GM23338 (cell line): ENCODE measurements around the gene UNC5B. TPM values are rescaled to one million over a fixed set of nuclear protein-coding genes. Genes with fewer than 3 reads are reported as not detected.

Experiments used
- ATAC-seq: fragments of 200-7000 bp; cut with Tn5 transposase; 3 replicates; pipeline ENCODE4 v1.9.1; 2020
- DNase-seq: peaks from one replicate; pipeline ENCODE4 v3.0.0-alpha.2; 2015; ENCODE audit warnings: low spot score
- H2AFZ ChIP-seq: fragments of 200-600 bp; sonication (generic); 2 replicates; pipeline ENCODE4 v1.8.0; 2016; ENCODE audit warnings: antibody characterized with exemption, mild to moderate bottlenecking, moderate library complexity
- H3F3A ChIP-seq: fragments of 200-600 bp; sonication (generic); replicated peaks from 2 replicates; pipeline ENCODE4 v1.8.0; 2017; ENCODE audit warnings: antibody characterized with exemption, mixed run types, low read depth
- H3K27ac ChIP-seq: fragments of 200-600 bp; sonication (generic); 2 replicates; pipeline ENCODE4 v1.6.1; 2016; ENCODE audit warnings: low read depth
- H3K27me3 ChIP-seq: fragments of 200-600 bp; sonication (generic); 2 replicates; pipeline ENCODE4 v1.8.0; 2016; ENCODE audit warnings: mild to moderate bottlenecking, mixed run types, moderate library complexity; ENCODE audit not compliant: insufficient read depth
- H3K36me3 ChIP-seq: fragments of 200-600 bp; sonication (generic); 2 replicates; pipeline ENCODE4 v1.8.0; 2016; ENCODE audit warnings: mild to moderate bottlenecking; ENCODE audit not compliant: insufficient read depth
- H3K4me1 ChIP-seq: fragments of 200-600 bp; sonication (generic); 2 replicates; pipeline ENCODE4 v1.8.0; 2016; ENCODE audit warnings: mild to moderate bottlenecking, moderate library complexity; ENCODE audit not compliant: insufficient read depth
- H3K4me2 ChIP-seq: fragments of 200-600 bp; sonication (generic); 2 replicates; pipeline ENCODE4 v1.7.1; 2017; ENCODE audit warnings: mixed run types
- H3K4me3 ChIP-seq: fragments of 200-600 bp; sonication (generic); 2 replicates; pipeline ENCODE4 v1.6.1; 2016; ENCODE audit warnings: mixed run types
- H3K79me2 ChIP-seq: fragments of 200-600 bp; sonication (generic); replicated peaks from 2 replicates; pipeline ENCODE4 v1.8.0; 2017; ENCODE audit warnings: mild to moderate bottlenecking; ENCODE audit not compliant: insufficient read depth
- H3K9me2 ChIP-seq: fragments of 200-600 bp; sonication (generic); 2 replicates; pipeline ENCODE4 v1.8.0; 2017; ENCODE audit not compliant: insufficient read depth
- H4K20me1 ChIP-seq: fragments of 200-600 bp; sonication (generic); replicated peaks from 2 replicates; pipeline ENCODE4 v1.8.0; 2017; ENCODE audit warnings: mild to moderate bottlenecking; ENCODE audit not compliant: insufficient read depth
- H3K27ac Mint-ChIP-seq: 2 replicates; pipeline ENCODE4 v1.8.0; 2020; ENCODE audit warnings: inconsistent platforms, mild to moderate bottlenecking, moderate library complexity, mixed read lengths
- H3K27me3 Mint-ChIP-seq: 3 replicates; pipeline ENCODE4 v1.8.0; 2022; ENCODE audit warnings: low read depth, mild to moderate bottlenecking, moderate library complexity, mixed read lengths, inconsistent platforms; ENCODE audit not compliant: insufficient read depth, poor library complexity
- H3K36me3 Mint-ChIP-seq: 3 replicates; pipeline ENCODE4 v1.8.0; 2021; ENCODE audit warnings: low read depth, mild to moderate bottlenecking, inconsistent platforms, moderate library complexity, mixed read lengths
- H3K4me1 Mint-ChIP-seq: 3 replicates; pipeline ENCODE4 v1.8.0; 2020; ENCODE audit warnings: mild to moderate bottlenecking, inconsistent platforms, mixed read lengths
- H3K4me3 Mint-ChIP-seq: 3 replicates; pipeline ENCODE4 v1.8.0; 2021; ENCODE audit warnings: moderate library complexity, mild to moderate bottlenecking, inconsistent platforms, mixed read lengths
- H3K9me3 Mint-ChIP-seq: 3 replicates; pipeline ENCODE4 v1.8.0; 2020; ENCODE audit warnings: moderate library complexity, mild to moderate bottlenecking, inconsistent platforms, mixed read lengths
- CREB1 ChIP-seq: fragments of 250-450 bp; sonication (Bioruptor Pico); IDR thresholded peaks from 2 replicates; pipeline ENCODE4 v1.5.0; 2020; ENCODE audit warnings: low read depth, mild to moderate bottlenecking, moderate library complexity
- EZH2 ChIP-seq: fragments of 200-600 bp; sonication (generic); IDR thresholded peaks from one replicate; pipeline ENCODE4 v1.8.0; 2017; ENCODE audit warnings: antibody characterized with exemption, mild to moderate bottlenecking, low read depth; ENCODE audit not compliant: unreplicated experiment
- POLR2AphosphoS5 ChIP-seq: IDR thresholded peaks from 2 replicates; pipeline ENCODE4 v1.6.1; 2016; ENCODE audit warnings: antibody characterized with exemption, low read depth
- STAT1 ChIP-seq: IDR thresholded peaks from one replicate; pipeline ENCODE4 v1.6.1; 2016; ENCODE audit warnings: antibody characterized with exemption; ENCODE audit not compliant: unreplicated experiment
- ZNF114 ChIP-seq: fragments of 250-450 bp; sonication (Bioruptor Pico); IDR thresholded peaks from 2 replicates; pipeline ENCODE4 v1.5.0; 2020; ENCODE audit warnings: mild to moderate bottlenecking, moderate library complexity
- ZNF462 ChIP-seq: fragments of 250-450 bp; sonication (Bioruptor Pico); IDR thresholded peaks from 2 replicates; pipeline ENCODE4 v1.5.0; 2020; ENCODE audit warnings: mild to moderate bottlenecking, moderate library complexity
- polyA plus RNA-seq: library from polyadenylated mRNA; unstranded; fragments of >200 nt; fragmentation: Nextera tagmentation; extraction: Ambion mirVana; gene quantifications from 2 replicates; pipeline ENCODE4 v1.2.1, GENCODE V29; 2016
- total RNA-seq: library from RNA; depleted of rRNA; stranded (reverse); fragments of >200 nt; shearing (Covaris generic); gene quantifications from 2 replicates; pipeline ENCODE4 v1.2.3, GENCODE V29; 2014

The UNC5B gene
- total and polyA plus RNA-seq, 2 experiments from 2014 or later = 8.0 to 31.2 TPM

GRCh38 chr10:71236822-71237682 lies 24.7 kb downstream of the UNC5B start:
- peaks cover 57% of the 10 kb centered on the region for H3K4me1 Mint-ChIP-seq
- ATAC-seq = no peak
- TF ChIP-seq CREB1 (CRISPR knock-in tag) = no peak
- TF ChIP-seq ZNF114 (CRISPR knock-in tag) = no peak
- no peak overlapping the region for H3K4me3 ChIP-seq
- H3K27ac ChIP-seq = no peak overlapping the region
- H3F3A ChIP-seq = no peaks in the 10 kb centered on the region
- H3K4me3 Mint-ChIP-seq = no peak overlapping the region
- peaks cover 7% of the 10 kb centered on the region for H3K27me3 Mint-ChIP-seq
- H2AFZ ChIP-seq = no peak overlapping the region
- no peaks in the 10 kb centered on the region for H3K9me3 Mint-ChIP-seq
- H3K4me2 ChIP-seq = no peak overlapping the region
- peaks cover 11% of the 10 kb centered on the region; the same call in 1 of the 2 replicates for H4K20me1 ChIP-seq
- H3K27ac Mint-ChIP-seq = no peak overlapping the region
- no peak for DNase-seq
- peaks cover 13% of the 10 kb centered on the region for H3K4me1 ChIP-seq
- H3K36me3 ChIP-seq = no peaks in the 10 kb centered on the region
- H3K27me3 ChIP-seq = no peaks in the 10 kb centered on the region
- no peaks in the 10 kb centered on the region for H3K9me2 ChIP-seq
- no peaks in the 10 kb centered on the region for H3K36me3 Mint-ChIP-seq
- H3K79me2 ChIP-seq = peaks cover 10% of the 10 kb centered on the region; the same call in 1 of the 2 replicates

GRCh38 chr10:71237843-71238623 lies 25.7 kb downstream of the UNC5B start:
- Mint-ChIP-seq H3K27ac (peak overlapping the region; percentile 62; the same call in 1 of the 2 replicates), H3K4me1 (peaks cover 51% of the 10 kb centered on the region)
- H3K27ac ChIP-seq = no peak overlapping the region

More at GRCh38 chr10:71237843-71238623, 25.7 kb downstream of the UNC5B start:
- DNase-seq = no peak
- no peak overlapping the region for H2AFZ ChIP-seq
- ATAC-seq = no peak
- peaks cover 10% of the 10 kb centered on the region; the same call in 1 of the 2 replicates for H3K79me2 ChIP-seq
- Mint-ChIP-seq H3K36me3 (no peaks in the 10 kb centered on the region), H3K4me3 (no peak overlapping the region), H3K27me3 (peaks cover 9% of the 10 kb centered on the region), H3K9me3 (no peaks in the 10 kb centered on the region)
- H3K27me3 ChIP-seq = no peaks in the 10 kb centered on the region
- H3K9me2 ChIP-seq = no peaks in the 10 kb centered on the region
- H3K4me1 ChIP-seq = peaks cover 13% of the 10 kb centered on the region
- peaks cover 11% of the 10 kb centered on the region; the same call in 1 of the 2 replicates for H4K20me1 ChIP-seq
- no peak overlapping the region for H3K4me3 ChIP-seq
- no peak overlapping the region for H3K4me2 ChIP-seq
- TF ChIP-seq EZH2 = no peak
- no peak for TF ChIP-seq CREB1 (CRISPR knock-in tag)
- TF ChIP-seq POLR2AphosphoS5 = no peak
- no peak for TF ChIP-seq ZNF114 (CRISPR knock-in tag)
- no peak for TF ChIP-seq STAT1
- TF ChIP-seq ZNF462 (CRISPR knock-in tag) = no peak
- no peaks in the 10 kb centered on the region for H3F3A ChIP-seq
- H3K36me3 ChIP-seq = no peaks in the 10 kb centered on the region
